ENCODE measurements around the gene RFPL3.

The RFPL3 gene

GRCh38 chr22:32328306-32329201, 29.1 kb upstream of the RFPL3 start:
- H3K27me3 ChIP-seq (ENCODE audit: insufficient read depth, poor library complexity, severe bottlenecking), result no peaks in the 10 kb centered on the region

GRCh38 chr22:32329202-32329645, 28.4 kb upstream of the RFPL3 start:
- H3K9me3 ChIP-seq (ENCODE audit: severe bottlenecking), result no peaks in the 10 kb centered on the region
- 0 out of 2 replicates have a peak, but pooled peaks cover 6% of the 10 kb centered on the region for H3K36me3 ChIP-seq (ENCODE audit: low read depth)
- no peak for ATAC-seq (ENCODE audit: low read depth)
- no peaks in the 10 kb centered on the region for H3K27me3 ChIP-seq (ENCODE audit: insufficient read depth, poor library complexity, severe bottlenecking)
- H3K4me3 ChIP-seq (ENCODE audit: severe bottlenecking), result no peak overlapping the region
- no peak for TF ChIP-seq CTCF (IDR thresholded peaks at IDR 0.05; ENCODE audit: poor library complexity, severe bottlenecking)
- no peak overlapping the region for H3K27ac ChIP-seq (ENCODE audit: poor library complexity, severe bottlenecking)
- no peak for DNase-seq (ENCODE audit: low spot score)
- H3K4me1 ChIP-seq (ENCODE audit: insufficient read depth, poor library complexity, severe bottlenecking), result no peaks in the 10 kb centered on the region

More at GRCh38 chr22:32328306-32329201, 29.1 kb upstream of the RFPL3 start:
- ATAC-seq (ENCODE audit: low read depth) (no peak), DNase-seq (ENCODE audit: low spot score) (no peak)
- Histone ChIP-seq H3K36me3 (ENCODE audit: low read depth) (0 out of 2 replicates have a peak, but pooled peaks cover 6% of the 10 kb centered on the region), H3K27ac (ENCODE audit: poor library complexity, severe bottlenecking) (no peak overlapping the region), H3K4me3 (ENCODE audit: severe bottlenecking) (no peak overlapping the region), H3K4me1 (ENCODE audit: insufficient read depth, poor library complexity, severe bottlenecking) (no peaks in the 10 kb centered on the region), H3K9me3 (ENCODE audit: severe bottlenecking) (no peaks in the 10 kb centered on the region)
- no peak for TF ChIP-seq CTCF (IDR thresholded peaks at IDR 0.05; ENCODE audit: poor library complexity, severe bottlenecking)

DNA sequence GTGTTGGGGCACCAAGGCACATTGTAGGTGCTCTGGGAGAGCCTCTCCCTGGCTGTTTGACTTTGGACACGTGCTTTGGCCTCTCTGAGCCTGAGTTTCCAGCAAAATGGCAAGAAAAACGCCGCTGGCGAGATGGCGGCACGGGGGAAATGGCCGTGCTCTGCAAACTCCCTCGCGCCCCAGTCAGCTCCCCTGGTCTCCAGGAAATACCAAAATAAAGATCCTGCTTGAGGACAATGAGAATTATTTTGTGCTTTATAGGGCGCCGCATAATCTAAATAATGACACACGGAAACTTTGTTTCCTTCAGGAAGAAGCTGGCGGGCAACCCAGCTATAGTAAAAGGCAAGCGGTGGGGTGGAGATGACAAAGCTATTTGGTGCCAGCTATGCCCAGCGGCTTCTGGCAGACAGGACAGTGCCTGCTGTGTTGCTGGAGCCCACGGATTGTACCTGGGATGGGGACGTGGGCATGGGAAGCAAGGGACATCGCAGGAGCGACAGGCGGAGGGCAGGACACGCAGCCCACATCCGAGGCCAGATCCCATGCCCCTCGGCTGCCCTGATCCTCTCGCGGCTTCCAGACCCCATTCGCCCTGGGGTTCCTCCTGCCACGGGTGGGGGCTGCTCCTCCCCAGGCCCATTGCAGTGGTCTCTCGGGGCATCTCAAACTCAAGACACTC, 26.3 kb upstream of the RFPL3 start:
- TF ChIP-seq CTCF (IDR thresholded peaks at IDR 0.05; ENCODE audit: poor library complexity, severe bottlenecking), result no peak
- Histone ChIP-seq H3K36me3 (ENCODE audit: low read depth) (0 out of 2 replicates have a peak, but pooled peaks cover 6% of the 10 kb centered on the region), H3K4me3 (ENCODE audit: severe bottlenecking) (no peak overlapping the region), H3K27me3 (ENCODE audit: insufficient read depth, poor library complexity, severe bottlenecking) (no peaks in the 10 kb centered on the region), H3K4me1 (ENCODE audit: insufficient read depth, poor library complexity, severe bottlenecking) (no peaks in the 10 kb centered on the region), H3K9me3 (ENCODE audit: severe bottlenecking) (no peaks in the 10 kb centered on the region), H3K27ac (ENCODE audit: poor library complexity, severe bottlenecking) (no peak overlapping the region)
- no peak for DNase-seq (ENCODE audit: low spot score)
- no peak for ATAC-seq (ENCODE audit: low read depth)

DNA sequence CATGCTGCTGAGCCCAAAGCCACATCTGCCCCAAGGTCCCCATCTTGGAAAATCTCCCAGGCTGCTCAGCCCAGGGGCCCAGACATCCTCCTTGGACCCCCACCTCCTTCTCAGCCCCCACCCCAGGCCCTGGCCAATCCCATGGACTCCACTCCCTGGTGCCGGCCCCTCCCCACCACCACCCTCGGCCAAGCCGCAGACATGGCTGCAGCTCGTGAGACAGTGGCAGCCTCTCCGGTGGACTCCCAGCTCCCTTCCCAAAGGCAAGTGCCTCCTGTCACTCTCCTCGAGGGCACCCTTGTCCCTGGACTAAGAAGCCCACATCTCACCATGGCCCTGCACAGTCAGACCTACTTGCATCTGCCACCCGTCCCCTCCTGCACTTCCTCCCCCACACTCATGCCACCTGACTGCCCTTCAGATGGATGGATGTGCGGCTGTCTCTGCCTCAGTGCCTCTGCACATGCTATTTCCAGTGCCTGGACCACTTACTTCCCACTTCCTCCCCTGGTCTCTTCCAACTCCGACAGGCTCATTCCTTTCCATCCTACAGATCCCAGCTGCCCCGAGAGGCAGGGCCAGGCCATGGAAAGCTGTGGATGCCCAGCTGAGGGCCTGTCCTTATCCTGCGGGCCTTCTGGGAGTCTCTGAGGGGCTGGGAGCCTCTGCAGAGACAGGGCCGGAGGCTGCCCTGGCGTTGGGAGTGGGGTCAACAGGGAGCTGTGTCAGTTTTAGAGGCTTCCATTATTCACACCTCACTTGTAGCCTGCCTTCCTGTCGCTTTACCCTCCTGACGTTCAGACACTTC, 25.5 kb upstream of the RFPL3 start:
- H3K36me3 ChIP-seq (ENCODE audit: low read depth), result no peaks in the 10 kb centered on the region
- ATAC-seq (ENCODE audit: low read depth), result no peak
- TF ChIP-seq CTCF (IDR thresholded peaks at IDR 0.05; ENCODE audit: poor library complexity, severe bottlenecking), result no peak
- no peak for DNase-seq (ENCODE audit: low spot score)
- no peaks in the 10 kb centered on the region for H3K4me1 ChIP-seq (ENCODE audit: insufficient read depth, poor library complexity, severe bottlenecking)
- no peak overlapping the region for H3K27ac ChIP-seq (ENCODE audit: poor library complexity, severe bottlenecking)
- H3K27me3 ChIP-seq (ENCODE audit: insufficient read depth, poor library complexity, severe bottlenecking), result no peaks in the 10 kb centered on the region
- no peak overlapping the region for H3K4me3 ChIP-seq (ENCODE audit: severe bottlenecking)
- no peaks in the 10 kb centered on the region for H3K9me3 ChIP-seq (ENCODE audit: severe bottlenecking)

Measured in RWPE2 (cell line).